Keratinocyte (primary cell): ENCODE data around the gene RASSF7. TPM values are rescaled to one million over a fixed set of nuclear protein-coding genes. Genes with fewer than 3 reads are reported as not detected.

Source experiments
- DNase-seq: peaks from one replicate; pipeline ENCODE4 v3.0.0-alpha.2; 2011; ENCODE audit warnings: low read depth, missing footprints, low spot score
- FAIRE-seq: peaks from 2 replicates; lab custom pipeline; 2011; peaks lifted over from hg19 to GRCh38; lab: Jason Lieb, UNC
- H2AFZ ChIP-seq: 2 replicates; pipeline ENCODE4 v1.6.0; 2012; ENCODE audit warnings: low read length, control low read depth, inconsistent platforms; ENCODE audit not compliant: control insufficient read depth
- H3K27ac ChIP-seq: 2 replicates; pipeline ENCODE4 v1.5.1; 2011; ENCODE audit warnings: low read length; ENCODE audit not compliant: control insufficient read depth, insufficient read depth
- H3K27me3 ChIP-seq: 3 replicates; pipeline ENCODE4 v1.6.0; 2011; ENCODE audit warnings: low read length; ENCODE audit not compliant: control insufficient read depth, insufficient read depth; ENCODE audit errors: extremely low read depth
- H3K36me3 ChIP-seq, 2 experiments: 2 replicates in 1 of 2; 3 replicates in 1 of 2; pipeline ENCODE4 v1.5.1; 2011; ENCODE audit warnings: low read length in 2 of 2, mild to moderate bottlenecking in 1 of 2; ENCODE audit not compliant: control insufficient read depth in 2 of 2, insufficient read depth in 2 of 2; ENCODE audit errors: extremely low read depth in 1 of 2
- H3K4me1 ChIP-seq: 3 replicates; pipeline ENCODE4 v1.5.1; 2011; ENCODE audit warnings: low read length; ENCODE audit not compliant: control insufficient read depth, insufficient read depth; ENCODE audit errors: extremely low read depth
- H3K4me2 ChIP-seq: 3 replicates; pipeline ENCODE4 v1.6.0; 2011; ENCODE audit warnings: low read depth, low read length; ENCODE audit not compliant: control insufficient read depth, insufficient read depth; ENCODE audit errors: extremely low read depth
- H3K4me3 ChIP-seq, 3 experiments: fragments of 200-600 bp in 1 of 3; sonication (generic) in 1 of 3; 2 replicates in 2 of 3; 3 replicates in 1 of 3; pipeline ENCODE4 v1.5.1; 2011 to 2016; ENCODE audit warnings: low read length in 3 of 3, mild to moderate bottlenecking in 3 of 3, control low read depth in 2 of 3, inconsistent platforms in 1 of 3, low read depth in 1 of 3, mixed read lengths in 1 of 3, mixed run types in 1 of 3, moderate library complexity in 1 of 3; ENCODE audit not compliant: control insufficient read depth in 2 of 3, insufficient read depth in 2 of 3; ENCODE audit errors: extremely low read depth in 1 of 3
- H3K79me2 ChIP-seq: 2 replicates; pipeline ENCODE4 v1.6.0; 2012; ENCODE audit warnings: low read length; ENCODE audit not compliant: control insufficient read depth, insufficient read depth
- H3K9ac ChIP-seq: 3 replicates; pipeline ENCODE4 v1.6.0; 2011; ENCODE audit warnings: low read length; ENCODE audit not compliant: control insufficient read depth, insufficient read depth; ENCODE audit errors: extremely low read depth
- H3K9me1 ChIP-seq: 3 replicates; pipeline ENCODE4 v1.6.0; 2011; ENCODE audit warnings: low read length; ENCODE audit not compliant: control insufficient read depth, insufficient read depth; ENCODE audit errors: extremely low read depth
- H3K9me3 ChIP-seq: 2 replicates; pipeline ENCODE4 v1.5.1; 2012; ENCODE audit warnings: low read depth, low read length; ENCODE audit not compliant: control insufficient read depth
- H4K20me1 ChIP-seq: 3 replicates; pipeline ENCODE4 v1.6.0; 2011; ENCODE audit warnings: low read length; ENCODE audit not compliant: control insufficient read depth, insufficient read depth; ENCODE audit errors: extremely low read depth
- EZH2 ChIP-seq: IDR thresholded peaks from one replicate; pipeline ENCODE4 v1.6.1; 2012; ENCODE audit warnings: inconsistent platforms, mild to moderate bottlenecking, low read length, moderate library complexity
- dilution Hi-C: fragments of 300-500 bp; cut with MboI; formaldehyde crosslinking; loops from one replicate; pipeline ENCODE4 v1.7.0; 2020; ENCODE audit warnings: low sequenced_read_pairs; ENCODE audit not compliant: extremely low pct_ligation_motif_present
- polyA plus RNA-seq, 5 experiments: library from polyadenylated mRNA; depleted of rRNA in 3 of 5; stranded (reverse) in 3 of 5; stranded (forward) in 1 of 5; unstranded in 1 of 5; fragments of >200 nt; gene quantifications; 1 replicate in 1 of 5; 2 replicates in 3 of 5; 3 replicates in 1 of 5; pipeline versions ENCODE4 v1.2.1 to v1.2.3, GENCODE V29; 2011 to 2012; ENCODE audit warnings: missing spikeins in 2 of 5, low read depth in 1 of 5, low replicate concordance in 1 of 5
- TF ChIP-seq, protein P1 (sequence below), 3 experiments: IDR thresholded peaks in 1 of 3; conservative IDR thresholded peaks in 1 of 3; optimal IDR thresholded peaks in 1 of 3; 2 replicates in 2 of 3; 3 replicates in 1 of 3; pipeline versions ENCODE3 to v1.5.1; 2011; ENCODE audit warnings: low read length in 3 of 3, mild to moderate bottlenecking in 3 of 3, moderate library complexity in 2 of 3, control low read depth in 1 of 3, inconsistent platforms in 1 of 3; ENCODE audit not compliant: insufficient read depth in 2 of 3; ENCODE audit errors: extremely low read depth in 1 of 3

Gene RASSF7
- polyA plus RNA-seq, 1 donor (not counting 4 experiments of a cell fraction or from before 2014, with no cell fraction given), result 24.3 TPM

GRCh38 chr11:532986-533585 is 27.7 kb upstream of the RASSF7 start:
- Histone ChIP-seq H3K4me1 (peaks cover 23% of the 10 kb centered on the region), H3K4me2 (no peak overlapping the region), H3K79me2 (peaks cover 31% of the 10 kb centered on the region), H3K9ac (no peak overlapping the region), H3K9me1 (no peaks in the 10 kb centered on the region), H2AFZ (no peak overlapping the region), H3K27ac (no peak overlapping the region), H3K9me3 (no peaks in the 10 kb centered on the region), H3K4me3 (no peak overlapping the region), H4K20me1 (peaks cover 22% of the 10 kb centered on the region), H3K27me3 (no peaks in the 10 kb centered on the region), H3K36me3 (peaks cover 17 to 27% of the 10 kb centered on the region in 2 experiments)
- dilution Hi-C loops, result no loop called here
- TF ChIP-seq EZH2, result no peak
- TF ChIP-seq, protein P1, sequence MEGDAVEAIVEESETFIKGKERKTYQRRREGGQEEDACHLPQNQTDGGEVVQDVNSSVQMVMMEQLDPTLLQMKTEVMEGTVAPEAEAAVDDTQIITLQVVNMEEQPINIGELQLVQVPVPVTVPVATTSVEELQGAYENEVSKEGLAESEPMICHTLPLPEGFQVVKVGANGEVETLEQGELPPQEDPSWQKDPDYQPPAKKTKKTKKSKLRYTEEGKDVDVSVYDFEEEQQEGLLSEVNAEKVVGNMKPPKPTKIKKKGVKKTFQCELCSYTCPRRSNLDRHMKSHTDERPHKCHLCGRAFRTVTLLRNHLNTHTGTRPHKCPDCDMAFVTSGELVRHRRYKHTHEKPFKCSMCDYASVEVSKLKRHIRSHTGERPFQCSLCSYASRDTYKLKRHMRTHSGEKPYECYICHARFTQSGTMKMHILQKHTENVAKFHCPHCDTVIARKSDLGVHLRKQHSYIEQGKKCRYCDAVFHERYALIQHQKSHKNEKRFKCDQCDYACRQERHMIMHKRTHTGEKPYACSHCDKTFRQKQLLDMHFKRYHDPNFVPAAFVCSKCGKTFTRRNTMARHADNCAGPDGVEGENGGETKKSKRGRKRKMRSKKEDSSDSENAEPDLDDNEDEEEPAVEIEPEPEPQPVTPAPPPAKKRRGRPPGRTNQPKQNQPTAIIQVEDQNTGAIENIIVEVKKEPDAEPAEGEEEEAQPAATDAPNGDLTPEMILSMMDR (optimal IDR thresholded peaks at IDR 0.05 in 1 of 3, IDR thresholded peaks at IDR 0.05 in 1 of 3, conservative IDR thresholded peaks at IDR 0.05 in 1 of 3; ENCODE audit: extremely low read depth in 1 of 3, insufficient read depth in 2 of 3, low read length in 3 of 3), result no peak
- DNase-seq, result no peak
- no peak for FAIRE-seq

DNA sequence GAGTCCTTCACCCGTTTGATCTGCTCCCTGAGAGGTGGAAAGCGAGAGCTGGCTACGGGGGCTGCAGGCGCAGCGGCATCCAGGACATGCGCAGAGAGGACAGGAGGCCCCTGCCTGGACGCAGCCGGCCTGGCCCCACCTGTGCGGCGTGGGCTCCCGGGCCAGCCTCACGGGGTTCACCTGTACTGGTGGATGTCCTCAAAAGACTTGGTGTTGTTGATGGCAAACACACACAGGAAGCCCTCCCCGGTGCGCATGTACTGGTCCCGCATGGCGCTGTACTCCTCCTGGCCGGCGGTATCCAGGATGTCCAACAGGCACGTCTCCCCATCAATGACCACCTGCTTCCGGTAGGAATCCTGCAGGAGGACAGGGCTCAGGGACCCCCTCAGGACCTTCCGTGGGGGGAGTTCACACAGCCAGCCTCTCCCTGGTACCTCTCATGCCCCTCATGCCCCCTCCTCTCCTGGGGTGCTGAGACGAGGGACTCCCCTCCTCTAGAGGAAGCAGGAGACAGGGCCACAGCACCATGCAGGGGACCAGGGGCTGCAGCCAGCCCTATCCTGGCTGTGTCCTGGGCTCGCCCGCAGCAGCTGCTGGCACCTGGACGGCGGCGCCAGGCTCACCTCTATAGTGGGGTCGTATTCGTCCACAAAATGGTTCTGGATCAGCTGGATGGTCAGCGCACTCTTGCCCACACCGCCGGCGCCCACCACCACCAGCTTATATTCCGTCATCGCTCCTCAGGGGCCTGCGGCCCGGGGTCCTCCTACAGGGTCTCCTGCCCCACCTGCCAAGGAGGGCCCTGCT is 27.0 kb upstream of the RASSF7 start:
- dilution Hi-C loops, result no loop called here
- peaks cover 6% of the 10 kb centered on the region for H3K27me3 ChIP-seq
- H3K4me2 ChIP-seq, result peak overlapping the region; percentile 59
- H3K9me1 ChIP-seq, result no peaks in the 10 kb centered on the region
- H3K4me1 ChIP-seq, result peaks cover 23% of the 10 kb centered on the region
- H4K20me1 ChIP-seq, result peaks cover 22% of the 10 kb centered on the region
- FAIRE-seq (no peak), DNase-seq (no peak)
- peak overlapping the region; percentile 90 for H3K9ac ChIP-seq
- peak overlapping the region; percentile 74 to 96 (median 83) for H3K4me3 ChIP-seq
- no peaks in the 10 kb centered on the region for H3K9me3 ChIP-seq
- no peak overlapping the region for H3K27ac ChIP-seq
- no peak overlapping the region for H2AFZ ChIP-seq
- H3K79me2 ChIP-seq, result peaks cover 31% of the 10 kb centered on the region
- TF ChIP-seq EZH2, result no peak
- TF ChIP-seq, protein P1 (optimal IDR thresholded peaks at IDR 0.05 in 1 of 3, IDR thresholded peaks at IDR 0.05 in 1 of 3, conservative IDR thresholded peaks at IDR 0.05 in 1 of 3; ENCODE audit: extremely low read depth in 1 of 3, insufficient read depth in 2 of 3, low read length in 3 of 3), result no peak
- H3K36me3 ChIP-seq, result peaks cover 17 to 27% of the 10 kb centered on the region in 2 experiments
